CD4-positive, alpha-beta T cell treated with Interleukin-17A for 1 hour (primary cell): Measurements from ENCODE around the gene EIF2D.
"Not testable (repeated sequence)": the region's sequence is repeated elsewhere in the genome, so short reads cannot be mapped to it uniquely, and the experiment has no call there.

ENCODE experiments used
- DNase-seq: peaks from one replicate; pipeline ENCODE4 v3.0.0-alpha.2; 2020

The EIF2D gene

GRCh38 chr1:206612129-206612876 lies at the start of gene EIF2D:
TSS of gene EIF2D (minus strand) at chr1:206612465. CDS start at chr1:206612342, 123 bp downstream.
- peak; percentile 94 for DNase-seq

DNA sequence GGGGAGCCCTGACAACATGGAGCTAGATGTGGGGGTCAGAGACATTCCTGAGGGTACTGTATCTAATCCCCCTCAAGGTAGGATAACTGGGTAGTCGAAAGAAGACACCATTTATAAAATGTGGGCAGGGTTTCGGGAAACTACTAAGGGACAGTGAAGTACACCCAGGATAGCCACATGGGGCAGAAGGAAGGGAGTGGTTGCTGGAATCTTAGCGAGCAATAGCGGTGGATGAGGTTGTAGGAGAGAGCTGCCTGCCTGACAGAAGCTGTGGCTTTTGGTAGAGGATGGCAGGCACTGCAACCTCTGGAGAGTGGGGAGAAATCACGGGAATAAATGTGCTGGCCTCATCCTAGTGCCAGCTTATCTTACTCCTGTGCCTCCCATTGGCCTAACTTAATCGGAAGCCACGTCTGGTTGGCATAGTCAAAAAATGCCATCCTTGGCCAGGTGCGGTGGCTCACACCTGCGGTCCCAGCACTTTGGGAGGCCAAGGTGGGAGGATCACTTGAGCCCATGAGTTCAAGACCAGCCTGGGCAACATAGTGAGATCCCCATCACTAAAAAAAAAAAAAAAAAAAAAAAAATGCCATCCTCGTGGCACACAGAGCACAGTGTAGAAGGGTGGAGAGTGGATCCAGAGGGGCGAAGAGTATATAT lies 49.0 kb upstream of the EIF2D start:
- DNase-seq = no peak

DNA sequence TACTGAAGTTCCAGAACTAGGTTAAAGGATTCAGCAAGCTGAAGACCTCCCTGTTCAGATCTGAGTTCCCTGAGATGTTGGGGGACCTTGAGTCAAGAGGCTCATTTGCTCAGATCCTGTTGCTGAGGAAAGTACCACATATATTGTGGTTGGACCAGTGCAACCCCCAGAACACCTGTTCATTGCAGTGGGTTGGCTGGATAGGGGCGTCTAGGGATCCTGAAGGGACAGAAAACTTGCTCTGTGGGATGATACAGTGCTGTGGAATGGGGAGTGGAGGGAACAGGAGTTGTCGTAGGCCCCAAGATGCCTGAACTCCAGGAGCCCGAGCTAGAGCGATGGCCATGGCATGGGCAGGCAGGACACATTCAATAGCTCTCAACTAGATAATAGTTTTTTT lies 47.9 kb upstream of the EIF2D start:
- DNase-seq = no peak

DNA sequence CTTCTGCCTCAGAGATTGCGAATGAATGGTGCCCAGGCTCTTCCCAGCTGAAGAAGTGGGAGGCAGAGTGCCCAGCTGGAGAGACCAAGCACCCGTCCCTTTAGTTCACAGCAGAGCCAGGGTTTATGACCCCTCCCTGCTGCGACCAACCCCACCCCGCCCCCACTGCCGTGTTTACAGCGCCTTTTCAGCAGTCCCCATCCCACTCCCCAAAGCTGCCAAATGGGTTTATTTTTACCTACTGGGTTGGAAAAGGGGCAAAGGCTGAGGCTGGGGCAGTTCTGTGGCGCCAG lies 46.7 kb upstream of the EIF2D start:
- no peak for DNase-seq

- peak; percentile 63 for DNase-seq
These were observed 46.2 kb upstream of the EIF2D start for GRCh38 chr1:206658264-206658980.

GRCh38 chr1:206657751-206658150 lies 45.5 kb upstream of the EIF2D start:
- no peak for DNase-seq

DNA sequence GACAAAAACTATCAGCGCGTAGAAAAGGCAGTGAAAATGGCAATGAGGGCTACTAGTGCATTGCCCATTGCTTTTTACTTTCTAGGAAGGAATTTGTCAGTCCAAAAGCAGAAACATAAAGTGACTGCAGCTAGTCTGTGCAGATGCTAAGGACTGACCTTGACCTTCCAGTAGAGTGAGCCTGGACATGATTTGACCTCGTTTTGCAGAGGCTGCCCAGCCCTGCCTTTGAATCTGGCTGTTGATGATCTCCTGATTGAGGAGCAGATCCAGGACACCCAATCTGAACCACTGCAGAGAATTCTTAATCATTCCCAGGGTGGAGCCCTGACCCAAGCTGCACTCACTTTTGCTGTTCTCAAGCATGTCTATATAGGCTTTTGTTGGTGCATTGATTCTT lies 44.7 kb upstream of the EIF2D start:
- DNase-seq = no peak

DNA sequence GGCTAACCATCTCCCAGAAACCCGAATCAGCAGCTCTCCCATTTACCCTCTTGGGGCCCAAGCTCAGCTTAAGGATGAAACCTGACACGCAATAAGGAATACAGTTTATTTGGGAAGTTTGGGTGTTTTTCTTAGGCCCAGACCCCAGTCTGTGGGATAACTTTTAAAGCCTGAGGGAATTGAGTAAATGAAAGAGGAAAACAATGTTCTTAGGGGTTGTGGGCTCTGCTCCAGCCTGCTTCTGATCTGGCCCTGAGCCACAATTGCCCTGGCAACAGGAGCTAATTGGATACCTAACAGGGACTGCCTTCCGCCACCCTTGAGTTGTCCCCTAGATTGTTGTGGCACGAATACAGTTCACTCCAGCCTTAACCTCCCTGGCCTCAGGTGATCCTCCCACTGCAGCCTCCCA lies 43.2 kb upstream of the EIF2D start:
- no peak for DNase-seq

GRCh38 chr1:206654828-206655227 lies 42.6 kb upstream of the EIF2D start:
- no peak for DNase-seq

- DNase-seq = no peak
These were observed 41.6 kb upstream of the EIF2D start for GRCh38 chr1:206653715-206654459.

DNA sequence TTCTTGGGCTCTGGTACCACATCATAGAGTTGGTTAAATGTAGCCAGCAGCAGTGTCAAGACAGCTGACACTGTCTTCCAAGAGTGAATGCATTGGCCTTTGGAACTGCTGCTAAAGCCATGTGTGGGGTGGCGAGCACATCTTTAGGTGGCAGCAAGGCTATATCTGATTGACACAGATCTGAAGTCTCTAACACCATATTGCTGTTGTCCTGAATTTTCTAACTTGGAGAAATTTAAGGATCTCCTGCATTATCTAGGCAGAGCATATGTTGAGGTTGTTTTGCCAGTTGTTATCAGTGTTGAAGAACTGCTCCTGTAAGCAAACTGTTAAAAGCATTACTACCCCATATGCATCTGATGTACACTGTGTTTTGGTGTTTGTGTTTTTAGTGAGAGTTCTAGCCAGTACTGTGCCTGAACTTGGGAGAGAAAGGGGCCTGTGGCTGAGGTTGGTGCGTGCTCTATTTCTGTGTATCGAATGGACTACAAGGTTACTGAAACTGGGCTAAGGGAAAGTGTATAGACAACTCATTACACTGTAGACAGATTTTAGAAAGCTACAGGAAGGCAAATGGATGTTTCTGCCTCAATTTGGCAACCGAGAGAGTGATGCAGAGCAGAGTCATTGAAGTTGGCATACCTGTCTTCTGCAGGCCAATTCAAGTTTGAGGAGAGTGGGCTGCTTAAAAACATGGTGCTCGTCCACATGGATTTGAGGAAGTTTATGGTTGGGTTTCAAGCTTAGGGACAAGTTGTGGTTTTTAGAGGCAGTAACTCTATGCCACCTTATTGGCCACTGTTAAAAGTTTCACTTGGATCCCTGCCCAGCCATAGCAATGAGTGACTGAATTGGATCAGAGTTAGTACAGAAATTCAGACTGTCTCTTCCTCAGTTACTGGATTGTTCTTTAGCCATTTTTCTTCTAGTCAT lies 40.0 kb upstream of the EIF2D start:
- no peak for DNase-seq

DNA sequence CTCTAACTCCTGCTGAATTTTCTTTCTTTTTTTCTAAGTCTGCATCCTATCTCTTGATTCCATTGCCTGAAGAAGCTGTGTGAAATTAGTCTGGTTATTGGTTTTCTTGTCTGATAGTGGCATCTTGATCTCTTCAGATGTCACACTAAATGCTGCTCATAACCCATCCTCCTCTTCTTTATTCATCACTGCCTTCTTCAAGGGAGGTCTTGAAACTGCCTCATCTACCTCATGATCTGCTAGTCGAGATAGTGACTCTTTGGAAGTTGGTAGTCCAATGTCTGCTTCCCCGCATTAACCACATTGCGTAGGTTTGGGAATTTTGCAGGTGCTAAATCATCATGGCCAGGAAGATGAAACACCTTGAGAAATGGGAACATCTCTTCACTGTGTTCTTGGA lies 38.7 kb upstream of the EIF2D start:
- DNase-seq = no peak

DNA sequence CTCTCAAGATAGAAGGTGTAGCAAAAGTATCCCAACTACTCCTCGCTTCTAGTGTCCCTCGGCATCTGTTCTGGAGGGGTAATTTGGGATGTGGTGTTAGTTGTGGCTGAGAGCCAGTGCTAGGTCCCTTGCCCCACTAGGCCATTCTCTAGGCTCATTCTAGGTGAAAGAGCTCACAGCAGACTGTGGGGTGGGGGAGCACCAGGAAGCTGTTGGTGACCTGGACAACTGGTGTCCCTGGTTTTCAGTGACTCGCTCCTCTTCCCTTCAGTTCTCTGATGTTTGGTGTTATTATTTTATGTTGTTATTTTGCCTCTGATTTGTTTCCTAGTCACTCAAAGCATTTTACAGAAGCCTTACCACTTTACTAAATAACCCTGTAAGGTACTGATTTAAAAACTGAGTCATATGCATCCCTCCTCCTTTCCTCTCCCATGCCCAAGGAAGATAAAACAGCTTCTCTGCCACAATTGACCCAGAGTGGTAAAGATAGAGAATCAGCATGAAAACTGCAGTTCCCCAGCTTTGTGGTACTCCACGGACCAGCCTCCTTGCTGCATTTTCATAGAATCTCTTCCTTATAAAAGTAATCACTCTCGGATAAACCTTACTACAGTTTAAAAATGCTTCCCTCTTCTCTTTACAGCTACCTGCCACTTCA lies 37.1 kb upstream of the EIF2D start:
- DNase-seq = no peak

DNA sequence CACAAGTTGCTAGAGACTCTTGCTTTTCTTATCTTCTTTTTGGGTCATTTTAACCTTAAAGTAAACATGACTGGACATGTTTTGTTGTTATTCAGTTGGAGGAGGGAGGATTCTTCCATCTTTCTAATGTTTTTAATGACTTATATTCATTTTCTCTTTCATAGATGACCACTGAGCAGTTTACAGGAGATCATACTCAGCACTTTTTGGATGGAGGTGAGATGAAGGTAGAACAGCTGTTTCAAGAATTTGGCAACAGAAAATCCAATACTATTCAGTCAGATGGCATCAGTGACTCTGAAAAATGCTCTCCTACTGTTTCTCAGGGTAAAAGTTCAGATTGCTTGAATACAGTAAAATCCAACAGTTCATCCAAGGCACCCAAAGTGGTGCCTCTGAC lies 35.0 kb upstream of the EIF2D start:
- DNase-seq = no peak

DNA sequence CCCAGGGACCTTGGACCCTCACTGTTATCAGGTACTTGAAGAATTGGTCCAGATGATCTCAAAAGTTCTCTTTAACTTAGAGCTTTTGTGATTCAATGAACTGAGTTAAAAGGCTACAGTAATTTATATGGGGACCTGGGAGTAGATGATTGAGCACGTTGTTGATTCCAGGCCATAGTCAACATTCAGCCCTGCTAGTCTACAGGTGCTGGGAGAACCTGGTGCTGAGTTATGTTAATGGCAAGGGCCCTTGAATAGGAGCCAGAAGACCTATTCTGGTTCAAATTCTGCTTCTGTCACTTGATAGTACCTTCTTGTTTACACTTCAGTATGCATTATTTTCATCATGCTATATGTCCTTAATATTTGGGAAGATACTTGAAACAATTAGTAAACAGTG lies 34.2 kb upstream of the EIF2D start:
- no peak for DNase-seq

DNA sequence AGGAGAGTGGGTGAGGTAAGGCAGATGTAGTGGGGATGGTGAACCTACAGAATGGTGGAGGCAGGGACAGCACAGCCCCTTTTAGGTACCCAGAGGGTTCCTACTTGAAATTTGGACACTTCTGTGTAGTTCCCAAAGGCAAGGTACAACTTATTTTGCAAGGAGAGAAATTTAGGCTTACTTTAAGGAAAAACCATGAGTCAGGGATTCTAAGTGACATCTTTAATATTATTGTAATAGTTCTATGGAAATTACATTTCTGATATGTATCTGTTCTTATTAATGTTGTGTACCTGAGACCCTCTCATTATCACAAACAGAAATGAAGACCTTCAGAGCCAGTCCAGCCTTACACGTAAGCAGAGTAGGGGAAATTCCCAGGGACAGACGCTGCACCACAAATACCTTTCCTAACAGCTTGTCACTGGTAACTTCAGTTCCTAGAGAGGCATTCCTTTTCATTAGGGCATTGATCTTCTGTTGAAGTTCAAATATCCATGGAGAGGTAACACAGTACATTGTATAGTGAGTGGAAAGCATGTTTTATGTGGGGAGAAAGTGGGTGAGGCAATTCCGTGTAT lies 30.9 kb upstream of the EIF2D start:
- no peak for DNase-seq

DNA sequence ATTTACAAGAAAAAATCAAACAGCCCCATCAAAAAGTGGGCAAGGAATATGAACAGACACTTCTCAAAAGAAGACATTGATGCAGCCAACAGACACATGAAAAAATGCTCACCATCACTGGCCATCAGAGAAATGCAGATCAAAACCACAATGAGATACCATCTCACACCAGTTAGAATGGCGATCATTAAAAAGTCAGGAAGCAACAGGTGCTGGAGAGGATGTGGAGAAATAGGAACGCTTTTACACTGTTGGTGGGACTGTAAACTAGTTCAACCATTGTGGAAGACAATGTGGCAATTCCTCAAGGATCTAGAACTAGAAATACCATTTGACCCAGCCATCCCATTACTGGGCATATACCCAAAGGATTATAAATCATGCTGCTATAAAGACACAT lies 29.8 kb upstream of the EIF2D start:
- not testable (repeated sequence) for DNase-seq

DNA sequence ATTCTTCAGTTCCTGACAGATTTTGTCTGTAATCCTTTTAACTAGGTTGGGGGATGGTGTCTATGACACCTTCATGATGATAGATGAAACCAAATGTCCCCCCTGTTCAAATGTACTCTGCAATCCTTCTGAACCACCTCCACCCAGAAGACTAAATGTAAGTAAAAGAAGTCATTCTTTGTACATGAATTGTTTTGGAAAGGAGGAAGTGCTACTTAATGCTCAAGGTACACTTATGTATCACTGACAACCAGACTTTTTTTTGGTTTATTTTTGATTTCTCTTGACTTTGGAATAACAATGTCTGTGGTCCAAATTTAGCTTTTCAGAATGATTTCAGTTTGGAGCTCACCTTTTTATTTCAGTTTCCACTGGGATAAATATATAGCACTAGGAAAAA lies 25.3 kb upstream of the EIF2D start:
- no peak for DNase-seq

DNA sequence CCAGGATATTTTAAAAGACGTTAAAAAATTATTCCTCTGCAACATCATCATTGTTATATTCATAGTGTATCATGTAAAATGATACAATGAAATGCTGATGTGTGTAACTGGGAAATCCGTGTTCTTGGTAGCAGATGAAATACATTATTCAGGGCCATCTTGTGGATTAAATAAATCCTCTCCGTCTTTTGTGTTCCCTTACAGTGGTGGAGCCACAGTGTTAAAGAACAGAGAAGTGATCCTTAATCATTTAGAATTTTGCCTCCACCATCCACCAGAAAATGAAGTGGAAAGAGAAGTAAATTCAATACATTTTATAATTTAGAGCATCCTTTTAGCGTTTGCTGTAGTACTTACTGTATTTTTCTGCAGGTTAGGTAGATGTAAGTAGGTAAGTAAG lies 24.4 kb upstream of the EIF2D start:
- no peak for DNase-seq

- peak; percentile 7 for DNase-seq
These were observed 23.7 kb upstream of the EIF2D start for GRCh38 chr1:206635978-206636345.
